GM23338 (cell line): ENCODE results near the gene RASSF10.

Source experiments
- CREB1 ChIP-seq: fragments of 250-450 bp; sonication (Bioruptor Pico); IDR thresholded peaks from 2 replicates; pipeline ENCODE4 v1.5.0; 2020; ENCODE audit warnings: low read depth, mild to moderate bottlenecking, moderate library complexity
- EZH2 ChIP-seq: fragments of 200-600 bp; sonication (generic); IDR thresholded peaks from one replicate; pipeline ENCODE4 v1.8.0; 2017; ENCODE audit warnings: antibody characterized with exemption, mild to moderate bottlenecking, low read depth; ENCODE audit not compliant: unreplicated experiment
- EZH2phosphoT487 ChIP-seq: fragments of 200-600 bp; sonication (generic); IDR thresholded peaks from one replicate; pipeline ENCODE4 v1.8.1; 2018; ENCODE audit warnings: antibody characterized with exemption; ENCODE audit not compliant: unreplicated experiment
- JUNB ChIP-seq: IDR thresholded peaks from one replicate; pipeline ENCODE4 v1.6.1; 2016; ENCODE audit warnings: antibody characterized with exemption; ENCODE audit not compliant: unreplicated experiment
- NANOG ChIP-seq: IDR thresholded peaks from 2 replicates; pipeline ENCODE4 v1.6.1; 2016; ENCODE audit warnings: antibody characterized with exemption, borderline replicate concordance
- POLR2AphosphoS5 ChIP-seq: IDR thresholded peaks from 2 replicates; pipeline ENCODE4 v1.6.1; 2016; ENCODE audit warnings: antibody characterized with exemption, low read depth
- STAT1 ChIP-seq: IDR thresholded peaks from one replicate; pipeline ENCODE4 v1.6.1; 2016; ENCODE audit warnings: antibody characterized with exemption; ENCODE audit not compliant: unreplicated experiment
- ZNF114 ChIP-seq: fragments of 250-450 bp; sonication (Bioruptor Pico); IDR thresholded peaks from 2 replicates; pipeline ENCODE4 v1.5.0; 2020; ENCODE audit warnings: mild to moderate bottlenecking, moderate library complexity
- ZNF331 ChIP-seq: fragments of 250-450 bp; sonication (Bioruptor Pico); IDR thresholded peaks from 2 replicates; pipeline ENCODE4 v1.5.0; 2020; ENCODE audit warnings: low read depth, mild to moderate bottlenecking, moderate library complexity
- TF ChIP-seq, protein P1 (sequence below), 2 experiments: fragments of 200-600 bp in 1 of 2; sonication (generic) in 1 of 2; conservative IDR thresholded peaks; 2 replicates each; pipeline versions ENCODE4 v1.5.1 to v1.6.1; 2016 to 2017; ENCODE audit warnings: antibody characterized with exemption in 2 of 2, low read depth in 2 of 2, mild to moderate bottlenecking in 2 of 2, moderate library complexity in 1 of 2
- TF ChIP-seq, protein P2 (sequence below): IDR thresholded peaks from one replicate; pipeline ENCODE4 v1.6.1; 2018; ENCODE audit warnings: antibody characterized with exemption; ENCODE audit not compliant: unreplicated experiment
- TF ChIP-seq, protein P3 (sequence below): IDR thresholded peaks from 2 replicates; pipeline ENCODE4 v1.6.1; 2016; ENCODE audit warnings: antibody characterized with exemption
- TF ChIP-seq, protein P4 (sequence below): fragments of 250-450 bp; sonication (Bioruptor Pico); IDR thresholded peaks from 2 replicates; pipeline ENCODE4 v1.5.0; 2020; ENCODE audit warnings: mild to moderate bottlenecking, moderate library complexity

DNA sequence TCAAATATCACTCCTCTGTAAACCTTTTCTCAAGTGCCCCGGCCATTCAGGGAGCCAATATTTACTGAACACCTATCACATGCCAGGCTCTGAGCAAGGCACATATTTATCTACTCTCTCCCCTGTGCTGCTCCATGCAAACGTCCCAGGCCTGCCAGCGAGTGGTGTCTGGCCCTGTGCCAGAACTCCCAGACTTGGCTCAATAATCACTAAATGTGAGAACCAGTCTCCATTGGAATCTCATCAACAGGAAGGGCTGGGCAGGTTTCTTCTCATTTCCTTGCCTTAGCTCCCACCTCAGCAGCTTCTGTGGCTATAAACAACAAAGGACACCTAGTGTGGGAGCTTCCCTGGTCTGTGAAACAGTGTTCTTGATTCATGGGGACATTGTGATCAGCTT is 21.7 kb downstream of the RASSF10 start:
- TF ChIP-seq, protein P1, sequence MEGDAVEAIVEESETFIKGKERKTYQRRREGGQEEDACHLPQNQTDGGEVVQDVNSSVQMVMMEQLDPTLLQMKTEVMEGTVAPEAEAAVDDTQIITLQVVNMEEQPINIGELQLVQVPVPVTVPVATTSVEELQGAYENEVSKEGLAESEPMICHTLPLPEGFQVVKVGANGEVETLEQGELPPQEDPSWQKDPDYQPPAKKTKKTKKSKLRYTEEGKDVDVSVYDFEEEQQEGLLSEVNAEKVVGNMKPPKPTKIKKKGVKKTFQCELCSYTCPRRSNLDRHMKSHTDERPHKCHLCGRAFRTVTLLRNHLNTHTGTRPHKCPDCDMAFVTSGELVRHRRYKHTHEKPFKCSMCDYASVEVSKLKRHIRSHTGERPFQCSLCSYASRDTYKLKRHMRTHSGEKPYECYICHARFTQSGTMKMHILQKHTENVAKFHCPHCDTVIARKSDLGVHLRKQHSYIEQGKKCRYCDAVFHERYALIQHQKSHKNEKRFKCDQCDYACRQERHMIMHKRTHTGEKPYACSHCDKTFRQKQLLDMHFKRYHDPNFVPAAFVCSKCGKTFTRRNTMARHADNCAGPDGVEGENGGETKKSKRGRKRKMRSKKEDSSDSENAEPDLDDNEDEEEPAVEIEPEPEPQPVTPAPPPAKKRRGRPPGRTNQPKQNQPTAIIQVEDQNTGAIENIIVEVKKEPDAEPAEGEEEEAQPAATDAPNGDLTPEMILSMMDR (conservative IDR thresholded peaks at IDR 0.05; ENCODE audit: low read depth in 2 of 2): no peak
- no peak for TF ChIP-seq CREB1
- TF ChIP-seq POLR2AphosphoS5: no peak
- TF ChIP-seq EZH2: no peak
- TF ChIP-seq EZH2phosphoT487: no peak
- TF ChIP-seq ZNF331: no peak
- TF ChIP-seq JUNB: no peak
- TF ChIP-seq, protein P2, sequence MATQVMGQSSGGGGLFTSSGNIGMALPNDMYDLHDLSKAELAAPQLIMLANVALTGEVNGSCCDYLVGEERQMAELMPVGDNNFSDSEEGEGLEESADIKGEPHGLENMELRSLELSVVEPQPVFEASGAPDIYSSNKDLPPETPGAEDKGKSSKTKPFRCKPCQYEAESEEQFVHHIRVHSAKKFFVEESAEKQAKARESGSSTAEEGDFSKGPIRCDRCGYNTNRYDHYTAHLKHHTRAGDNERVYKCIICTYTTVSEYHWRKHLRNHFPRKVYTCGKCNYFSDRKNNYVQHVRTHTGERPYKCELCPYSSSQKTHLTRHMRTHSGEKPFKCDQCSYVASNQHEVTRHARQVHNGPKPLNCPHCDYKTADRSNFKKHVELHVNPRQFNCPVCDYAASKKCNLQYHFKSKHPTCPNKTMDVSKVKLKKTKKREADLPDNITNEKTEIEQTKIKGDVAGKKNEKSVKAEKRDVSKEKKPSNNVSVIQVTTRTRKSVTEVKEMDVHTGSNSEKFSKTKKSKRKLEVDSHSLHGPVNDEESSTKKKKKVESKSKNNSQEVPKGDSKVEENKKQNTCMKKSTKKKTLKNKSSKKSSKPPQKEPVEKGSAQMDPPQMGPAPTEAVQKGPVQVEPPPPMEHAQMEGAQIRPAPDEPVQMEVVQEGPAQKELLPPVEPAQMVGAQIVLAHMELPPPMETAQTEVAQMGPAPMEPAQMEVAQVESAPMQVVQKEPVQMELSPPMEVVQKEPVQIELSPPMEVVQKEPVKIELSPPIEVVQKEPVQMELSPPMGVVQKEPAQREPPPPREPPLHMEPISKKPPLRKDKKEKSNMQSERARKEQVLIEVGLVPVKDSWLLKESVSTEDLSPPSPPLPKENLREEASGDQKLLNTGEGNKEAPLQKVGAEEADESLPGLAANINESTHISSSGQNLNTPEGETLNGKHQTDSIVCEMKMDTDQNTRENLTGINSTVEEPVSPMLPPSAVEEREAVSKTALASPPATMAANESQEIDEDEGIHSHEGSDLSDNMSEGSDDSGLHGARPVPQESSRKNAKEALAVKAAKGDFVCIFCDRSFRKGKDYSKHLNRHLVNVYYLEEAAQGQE: no peak
- no peak for TF ChIP-seq ZNF114 (CRISPR knock-in tag)
- TF ChIP-seq, protein P3, sequence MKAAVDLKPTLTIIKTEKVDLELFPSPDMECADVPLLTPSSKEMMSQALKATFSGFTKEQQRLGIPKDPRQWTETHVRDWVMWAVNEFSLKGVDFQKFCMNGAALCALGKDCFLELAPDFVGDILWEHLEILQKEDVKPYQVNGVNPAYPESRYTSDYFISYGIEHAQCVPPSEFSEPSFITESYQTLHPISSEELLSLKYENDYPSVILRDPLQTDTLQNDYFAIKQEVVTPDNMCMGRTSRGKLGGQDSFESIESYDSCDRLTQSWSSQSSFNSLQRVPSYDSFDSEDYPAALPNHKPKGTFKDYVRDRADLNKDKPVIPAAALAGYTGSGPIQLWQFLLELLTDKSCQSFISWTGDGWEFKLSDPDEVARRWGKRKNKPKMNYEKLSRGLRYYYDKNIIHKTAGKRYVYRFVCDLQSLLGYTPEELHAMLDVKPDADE: no peak
- TF ChIP-seq STAT1: no peak
- TF ChIP-seq, protein P4, sequence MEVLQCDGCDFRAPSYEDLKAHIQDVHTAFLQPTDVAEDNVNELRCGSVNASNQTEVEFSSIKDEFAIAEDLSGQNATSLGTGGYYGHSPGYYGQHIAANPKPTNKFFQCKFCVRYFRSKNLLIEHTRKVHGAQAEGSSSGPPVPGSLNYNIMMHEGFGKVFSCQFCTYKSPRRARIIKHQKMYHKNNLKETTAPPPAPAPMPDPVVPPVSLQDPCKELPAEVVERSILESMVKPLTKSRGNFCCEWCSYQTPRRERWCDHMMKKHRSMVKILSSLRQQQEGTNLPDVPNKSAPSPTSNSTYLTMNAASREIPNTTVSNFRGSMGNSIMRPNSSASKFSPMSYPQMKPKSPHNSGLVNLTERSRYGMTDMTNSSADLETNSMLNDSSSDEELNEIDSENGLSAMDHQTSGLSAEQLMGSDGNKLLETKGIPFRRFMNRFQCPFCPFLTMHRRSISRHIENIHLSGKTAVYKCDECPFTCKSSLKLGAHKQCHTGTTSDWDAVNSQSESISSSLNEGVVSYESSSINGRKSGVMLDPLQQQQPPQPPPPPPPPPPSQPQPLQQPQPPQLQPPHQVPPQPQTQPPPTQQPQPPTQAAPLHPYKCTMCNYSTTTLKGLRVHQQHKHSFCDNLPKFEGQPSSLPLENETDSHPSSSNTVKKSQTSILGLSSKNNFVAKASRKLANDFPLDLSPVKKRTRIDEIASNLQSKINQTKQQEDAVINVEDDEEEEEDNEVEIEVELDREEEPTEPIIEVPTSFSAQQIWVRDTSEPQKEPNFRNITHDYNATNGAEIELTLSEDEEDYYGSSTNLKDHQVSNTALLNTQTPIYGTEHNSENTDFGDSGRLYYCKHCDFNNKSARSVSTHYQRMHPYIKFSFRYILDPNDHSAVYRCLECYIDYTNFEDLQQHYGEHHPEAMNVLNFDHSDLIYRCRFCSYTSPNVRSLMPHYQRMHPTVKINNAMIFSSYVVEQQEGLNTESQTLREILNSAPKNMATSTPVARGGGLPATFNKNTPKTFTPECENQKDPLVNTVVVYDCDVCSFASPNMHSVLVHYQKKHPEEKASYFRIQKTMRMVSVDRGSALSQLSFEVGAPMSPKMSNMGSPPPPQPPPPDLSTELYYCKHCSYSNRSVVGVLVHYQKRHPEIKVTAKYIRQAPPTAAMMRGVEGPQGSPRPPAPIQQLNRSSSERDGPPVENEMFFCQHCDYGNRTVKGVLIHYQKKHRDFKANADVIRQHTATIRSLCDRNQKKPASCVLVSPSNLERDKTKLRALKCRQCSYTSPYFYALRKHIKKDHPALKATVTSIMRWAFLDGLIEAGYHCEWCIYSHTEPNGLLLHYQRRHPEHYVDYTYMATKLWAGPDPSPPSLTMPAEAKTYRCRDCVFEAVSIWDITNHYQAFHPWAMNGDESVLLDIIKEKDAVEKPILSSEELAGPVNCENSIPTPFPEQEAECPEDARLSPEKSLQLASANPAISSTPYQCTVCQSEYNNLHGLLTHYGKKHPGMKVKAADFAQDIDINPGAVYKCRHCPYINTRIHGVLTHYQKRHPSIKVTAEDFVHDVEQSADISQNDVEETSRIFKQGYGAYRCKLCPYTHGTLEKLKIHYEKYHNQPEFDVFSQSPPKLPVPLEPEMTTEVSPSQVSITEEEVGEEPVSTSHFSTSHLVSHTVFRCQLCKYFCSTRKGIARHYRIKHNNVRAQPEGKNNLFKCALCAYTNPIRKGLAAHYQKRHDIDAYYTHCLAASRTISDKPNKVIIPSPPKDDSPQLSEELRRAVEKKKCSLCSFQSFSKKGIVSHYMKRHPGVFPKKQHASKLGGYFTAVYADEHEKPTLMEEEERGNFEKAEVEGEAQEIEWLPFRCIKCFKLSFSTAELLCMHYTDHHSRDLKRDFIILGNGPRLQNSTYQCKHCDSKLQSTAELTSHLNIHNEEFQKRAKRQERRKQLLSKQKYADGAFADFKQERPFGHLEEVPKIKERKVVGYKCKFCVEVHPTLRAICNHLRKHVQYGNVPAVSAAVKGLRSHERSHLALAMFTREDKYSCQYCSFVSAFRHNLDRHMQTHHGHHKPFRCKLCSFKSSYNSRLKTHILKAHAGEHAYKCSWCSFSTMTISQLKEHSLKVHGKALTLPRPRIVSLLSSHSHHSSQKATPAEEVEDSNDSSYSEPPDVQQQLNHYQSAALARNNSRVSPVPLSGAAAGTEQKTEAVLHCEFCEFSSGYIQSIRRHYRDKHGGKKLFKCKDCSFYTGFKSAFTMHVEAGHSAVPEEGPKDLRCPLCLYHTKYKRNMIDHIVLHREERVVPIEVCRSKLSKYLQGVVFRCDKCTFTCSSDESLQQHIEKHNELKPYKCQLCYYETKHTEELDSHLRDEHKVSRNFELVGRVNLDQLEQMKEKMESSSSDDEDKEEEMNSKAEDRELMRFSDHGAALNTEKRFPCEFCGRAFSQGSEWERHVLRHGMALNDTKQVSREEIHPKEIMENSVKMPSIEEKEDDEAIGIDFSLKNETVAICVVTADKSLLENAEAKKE (CRISPR knock-in tag): no peak
- TF ChIP-seq NANOG: no peak
